HepG2 (cell line): ENCODE results near the gene PUDP. TPM values are rescaled to one million over a fixed set of nuclear protein-coding genes. Genes with fewer than 3 reads are reported as not detected.

Experiments
- ATAC-seq: fragments of 200-7000 bp; cut with Tn5 transposase; 3 replicates; pipeline ENCODE4 v1.9.1; 2020; ENCODE audit warnings: mild to moderate bottlenecking, moderate library complexity
- BruUV-seq: library from RNA; stranded (reverse); fragments of 400-500 nt; replicated peaks from 2 replicates; lab custom pipeline; 2021; lab: Mats Ljungman, UMichigan
- CTCF ChIA-PET: fragments of 300-600 bp; formaldehyde crosslinking; extraction: SDS; loops from one replicate; lab custom pipeline; 2021; ENCODE audit warnings: low total read pairs, inconsistent platforms, low intra/inter-chr PET ratio; lab: Yijun Ruan, JAX
- POLR2A ChIA-PET: fragments of 350-600 bp; sonication (Branson Sonifier 250); formaldehyde crosslinking; loops from one replicate; lab custom pipeline; 2020; ENCODE audit warnings: antibody characterized with exemption, inconsistent platforms; lab: Yijun Ruan, JAX
- DNase-seq: peaks from one replicate; pipeline ENCODE4 v3.0.0-alpha.2; 2015; ENCODE audit warnings: low spot score
- FAIRE-seq: peaks from 3 replicates; lab custom pipeline; 2011; peaks lifted over from hg19 to GRCh38; lab: Jason Lieb, UNC
- H2AFZ ChIP-seq: one replicate; pipeline ENCODE4 v1.6.1; 2011; ENCODE audit warnings: low read length, inconsistent platforms
- H3K27ac ChIP-seq: fragments of 300-600 bp; 3 replicates; pipeline ENCODE4 v1.8.0; 2011; ENCODE audit warnings: mixed run types, mild to moderate bottlenecking, mixed read lengths, low read length, inconsistent platforms; ENCODE audit not compliant: insufficient read depth; ENCODE audit errors: extremely low read length
- H3K27me3 ChIP-seq, 2 experiments: fragments of 200-600 bp in 1 of 2; 2 replicates in 1 of 2; 3 replicates in 1 of 2; pipeline versions ENCODE4 v1.6.0 to v1.8.0; 2011; ENCODE audit warnings: low read length in 2 of 2, mild to moderate bottlenecking in 2 of 2, moderate library complexity in 2 of 2, inconsistent platforms in 1 of 2; ENCODE audit not compliant: insufficient read depth in 2 of 2, control insufficient read depth in 1 of 2
- H3K36me3 ChIP-seq, 2 experiments: fragments of 200-600 bp in 1 of 2; replicated peaks in 1 of 2; 2 replicates in 1 of 2; 3 replicates in 1 of 2; pipeline versions ENCODE4 v1.5.1 to v1.8.0; 2011; ENCODE audit warnings: low read length in 2 of 2, inconsistent platforms in 1 of 2; ENCODE audit not compliant: insufficient read depth in 2 of 2, control insufficient read depth in 1 of 2
- H3K4me1 ChIP-seq: 2 replicates; pipeline ENCODE4 v1.5.1; 2012; ENCODE audit warnings: low read length, inconsistent platforms; ENCODE audit not compliant: insufficient read depth
- H3K4me2 ChIP-seq: 2 replicates; pipeline ENCODE4 v1.6.0; 2011; ENCODE audit warnings: low read depth, low read length, inconsistent platforms
- H3K4me3 ChIP-seq, 3 experiments: fragments of 200-600 bp in 1 of 3; sonication (generic), shearing (Covaris generic) in 1 of 3; replicated peaks in 1 of 3; 2 replicates each; pipeline ENCODE4 v1.5.1; 2011 to 2016; ENCODE audit warnings: low read length in 3 of 3, inconsistent platforms in 2 of 3, low read depth in 2 of 3, mild to moderate bottlenecking in 2 of 3, control low read depth in 1 of 3, mixed read lengths in 1 of 3; ENCODE audit not compliant: insufficient read depth in 1 of 3
- H3K79me2 ChIP-seq: one replicate; pipeline ENCODE4 v1.6.1; 2011; ENCODE audit warnings: low read length, inconsistent platforms; ENCODE audit not compliant: insufficient read depth
- H3K9ac ChIP-seq: 2 replicates; pipeline ENCODE4 v1.6.0; 2011; ENCODE audit warnings: mild to moderate bottlenecking, low read depth, low read length, inconsistent platforms; ENCODE audit not compliant: insufficient read depth
- H3K9me3 ChIP-seq: 2 replicates; pipeline ENCODE4 v1.5.1; 2012; ENCODE audit warnings: mild to moderate bottlenecking, low read length
- H4K20me1 ChIP-seq: 2 replicates; pipeline ENCODE4 v1.6.0; 2011; ENCODE audit warnings: inconsistent platforms, mild to moderate bottlenecking, low read length, moderate library complexity; ENCODE audit not compliant: insufficient read depth
- FLYWCH1 ChIP-seq: sonication (generic); formaldehyde crosslinking; IDR thresholded peaks from 2 replicates; pipeline ENCODE4 v1.8.1; 2023; ENCODE audit warnings: mild to moderate bottlenecking, missing genetic modification reagents
- PHF5A ChIP-seq: IDR thresholded peaks from one replicate; pipeline ENCODE4 v1.6.1; 2018; ENCODE audit warnings: low read depth, missing genetic modification reagents; ENCODE audit not compliant: unreplicated experiment
- RNF2 ChIP-seq: fragments of 450-650 bp; conservative IDR thresholded peaks from 2 replicates; pipeline ENCODE4 v1.6.1; 2016; ENCODE audit warnings: low read depth
- ZNF562 ChIP-seq: sonication (generic); formaldehyde crosslinking; IDR thresholded peaks from 2 replicates; pipeline ENCODE4 v1.8.0; 2022; ENCODE audit warnings: missing genetic modification reagents, borderline replicate concordance
- ZNF577 ChIP-seq: sonication (generic); formaldehyde crosslinking; IDR thresholded peaks from 2 replicates; pipeline ENCODE4 v1.4.0; 2020; ENCODE audit warnings: mild to moderate bottlenecking, low read depth, missing genetic modification reagents, borderline replicate concordance
- ZNF709 ChIP-seq: sonication (generic); formaldehyde crosslinking; IDR thresholded peaks from 2 replicates; pipeline ENCODE4 v1.5.0; 2020; ENCODE audit warnings: mild to moderate bottlenecking, missing genetic modification reagents
- ZNF775 ChIP-seq: sonication (generic); formaldehyde crosslinking; IDR thresholded peaks from 2 replicates; pipeline ENCODE4 v1.4.0; 2020; ENCODE audit warnings: missing genetic modification reagents, mild to moderate bottlenecking, moderate library complexity, borderline replicate concordance
- ZNF780A ChIP-seq: sonication (generic); formaldehyde crosslinking; IDR thresholded peaks from 2 replicates; pipeline ENCODE4 v1.8.0; 2022; ENCODE audit warnings: mild to moderate bottlenecking, missing genetic modification reagents, moderate library complexity
- WGBS: methylation state at CpG from one replicate; pipeline ENCODE4 v1.1.6; 2017; ENCODE audit warnings: low lambda C conversion rate; 5-methylcytosine and 5-hydroxymethylcytosine counted together
- in situ Hi-C: cut with HindIII; loops from 2 replicates; pipeline ENCODE4 v1.10.0; 2017; ENCODE audit warnings: low pct_unique_long_range_greater_than_20kb; ENCODE audit not compliant: extremely low pct_ligation_motif_present
- intact Hi-C: fragments of 100-400 bp; cut with micrococcal nuclease; formaldehyde crosslinking; loops from one replicate; pipeline ENCODE4 v1.10.0; 2022; ENCODE audit not compliant: unreplicated experiment
- polyA plus RNA-seq, 8 experiments: library from polyadenylated mRNA; depleted of rRNA in 3 of 8; stranded (reverse) in 7 of 8; unstranded in 1 of 8; fragments of >200 nt; fragmentation: Illumina TruSeq in 4 of 8; extraction: Trizol in 4 of 8; gene quantifications; 2 replicates each; pipeline versions ENCODE4 v1.2.1 to v1.2.3, GENCODE V29; 2011 to 2016; ENCODE audit warnings: low read depth in 4 of 8, missing spikeins in 1 of 8, mixed read lengths in 1 of 8; ENCODE audit not compliant: insufficient read depth in 1 of 8
- total RNA-seq, 5 experiments: library from RNA; depleted of rRNA; stranded (reverse); fragments of >200 nt; fragmentation: Illumina TruSeq; extraction: Trizol; gene quantifications; 2 replicates each; pipeline ENCODE4 v1.2.3, GENCODE V29; 2016; ENCODE audit warnings: low read depth in 1 of 5
- TF ChIP-seq, protein P1 (sequence below): sonication (generic); formaldehyde crosslinking; IDR thresholded peaks from 2 replicates; pipeline ENCODE4 v1.4.0; 2020; ENCODE audit warnings: mild to moderate bottlenecking, missing genetic modification reagents
- TF ChIP-seq, protein P2 (sequence below): IDR thresholded peaks from 2 replicates; pipeline ENCODE4 v1.6.1; 2012; ENCODE audit warnings: low read depth, low read length, improper control_type of control experiment
- TF ChIP-seq, protein P3 (sequence below), 2 experiments: fragments of 450-650 bp in 1 of 2; sonication (generic) in 1 of 2; formaldehyde crosslinking; IDR thresholded peaks; 2 replicates each; pipeline versions ENCODE4 v1.5.0 to v1.8.0; 2020 to 2022; ENCODE audit warnings: mild to moderate bottlenecking in 1 of 2, missing genetic modification reagents in 1 of 2
- TF ChIP-seq, protein P4 (sequence below): sonication (generic); formaldehyde crosslinking; IDR thresholded peaks from 2 replicates; pipeline ENCODE4 v1.4.0; 2020; ENCODE audit warnings: missing genetic modification reagents

PUDP gene
- total and polyA plus RNA-seq, 2 of the 13 experiments (the other 11 are each of a cell fraction or from before 2014, with no cell fraction given): 7.5 to 23.5 TPM

DNA sequence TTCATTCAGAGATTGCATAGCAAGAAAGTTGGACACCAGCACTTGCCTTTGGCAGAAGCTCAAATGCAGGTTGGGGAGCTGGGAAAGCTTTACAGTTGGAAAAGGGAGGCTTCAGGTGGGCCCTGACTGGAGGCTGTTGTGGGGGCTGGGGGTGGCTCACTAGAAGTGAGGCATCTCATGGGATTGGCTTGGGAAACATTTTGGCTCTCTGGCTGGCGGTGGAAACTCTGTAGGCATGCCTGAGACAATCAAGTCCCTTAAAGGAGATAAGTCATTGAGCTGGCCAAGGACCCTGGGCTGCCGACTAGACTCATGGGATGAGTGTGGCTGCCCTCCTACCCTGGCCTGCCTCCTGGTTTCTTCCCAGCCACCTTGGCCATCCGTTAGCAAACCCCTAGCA is 31.9 kb downstream of the PUDP start (continued):
- TF ChIP-seq, protein P1, sequence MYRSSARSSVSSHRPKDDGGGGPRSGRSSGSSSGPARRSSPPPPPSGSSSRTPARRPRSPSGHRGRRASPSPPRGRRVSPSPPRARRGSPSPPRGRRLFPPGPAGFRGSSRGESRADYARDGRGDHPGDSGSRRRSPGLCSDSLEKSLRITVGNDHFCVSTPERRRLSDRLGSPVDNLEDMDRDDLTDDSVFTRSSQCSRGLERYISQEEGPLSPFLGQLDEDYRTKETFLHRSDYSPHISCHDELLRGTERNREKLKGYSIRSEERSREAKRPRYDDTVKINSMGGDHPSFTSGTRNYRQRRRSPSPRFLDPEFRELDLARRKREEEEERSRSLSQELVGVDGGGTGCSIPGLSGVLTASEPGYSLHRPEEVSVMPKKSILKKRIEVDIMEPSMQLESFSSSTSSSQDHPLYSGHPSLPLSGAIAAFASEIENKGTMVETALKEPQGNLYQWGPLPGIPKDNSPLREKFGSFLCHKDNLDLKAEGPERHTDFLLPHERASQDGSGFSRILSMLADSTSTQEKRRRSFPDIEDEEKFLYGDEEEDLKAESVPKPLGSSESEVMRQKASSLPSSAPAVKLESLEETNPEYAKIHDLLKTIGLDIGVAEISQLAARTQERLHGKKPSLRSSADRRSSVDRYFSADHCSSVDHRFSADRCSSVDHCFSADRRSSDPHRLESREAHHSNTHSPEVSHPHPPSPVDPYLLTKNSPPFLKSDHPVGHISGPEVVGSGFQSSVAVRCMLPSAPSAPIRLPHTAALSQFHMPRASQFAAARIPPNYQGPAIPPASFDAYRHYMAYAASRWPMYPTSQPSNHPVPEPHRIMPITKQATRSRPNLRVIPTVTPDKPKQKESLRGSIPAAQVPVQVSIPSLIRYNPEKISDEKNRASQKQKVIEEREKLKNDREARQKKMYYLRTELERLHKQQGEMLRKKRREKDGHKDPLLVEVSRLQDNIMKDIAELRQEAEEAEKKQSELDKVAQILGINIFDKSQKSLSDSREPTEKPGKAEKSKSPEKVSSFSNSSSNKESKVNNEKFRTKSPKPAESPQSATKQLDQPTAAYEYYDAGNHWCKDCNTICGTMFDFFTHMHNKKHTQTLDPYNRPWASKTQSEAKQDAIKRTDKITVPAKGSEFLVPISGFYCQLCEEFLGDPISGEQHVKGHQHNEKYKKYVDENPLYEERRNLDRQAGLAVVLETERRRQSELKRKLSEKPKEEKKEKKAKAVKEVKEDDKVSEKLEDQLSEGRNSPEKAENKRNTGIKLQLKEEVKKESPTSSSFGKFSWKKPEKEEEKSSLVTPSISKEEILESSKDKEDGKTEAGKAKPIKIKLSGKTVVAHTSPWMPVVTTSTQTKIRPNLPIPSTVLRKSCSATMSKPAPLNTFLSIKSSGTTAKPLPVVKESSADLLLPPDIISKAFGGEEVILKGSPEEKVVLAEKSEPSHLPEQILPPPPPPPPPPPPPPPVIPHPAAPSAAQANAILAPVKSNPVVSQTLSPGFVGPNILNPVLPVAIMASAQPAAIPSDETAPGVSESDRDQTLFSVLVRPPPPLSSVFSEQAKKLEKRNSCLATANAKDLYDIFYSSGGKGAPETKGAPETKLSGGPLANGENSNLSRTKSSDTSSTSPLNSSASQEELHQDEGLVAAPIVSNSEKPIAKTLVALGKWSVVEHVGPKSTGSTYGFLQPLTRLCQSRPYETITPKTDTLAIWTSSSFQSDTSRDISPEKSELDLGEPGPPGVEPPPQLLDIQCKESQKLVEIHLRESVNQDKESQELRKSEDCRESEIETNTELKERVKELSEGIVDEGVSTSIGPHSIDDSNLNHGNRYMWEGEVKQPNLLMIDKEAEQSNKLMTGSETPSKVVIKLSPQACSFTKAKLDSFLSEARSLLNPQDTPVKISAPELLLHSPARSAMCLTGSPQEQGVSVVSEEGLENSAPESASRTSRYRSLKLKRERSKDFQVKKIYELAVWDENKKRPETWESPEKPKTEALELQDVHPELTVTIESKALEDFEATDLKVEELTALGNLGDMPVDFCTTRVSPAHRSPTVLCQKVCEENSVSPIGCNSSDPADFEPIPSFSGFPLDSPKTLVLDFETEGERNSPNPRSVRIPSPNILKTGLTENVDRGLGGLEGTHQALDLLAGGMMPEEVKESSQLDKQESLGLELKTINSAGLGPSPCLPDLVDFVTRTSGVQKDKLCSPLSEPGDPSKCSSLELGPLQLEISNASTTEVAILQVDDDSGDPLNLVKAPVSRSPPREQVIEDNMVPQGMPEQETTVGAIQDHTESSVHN (CRISPR knock-in tag): no peak
- TF ChIP-seq, all 625 proteins: peak for 0

DNA sequence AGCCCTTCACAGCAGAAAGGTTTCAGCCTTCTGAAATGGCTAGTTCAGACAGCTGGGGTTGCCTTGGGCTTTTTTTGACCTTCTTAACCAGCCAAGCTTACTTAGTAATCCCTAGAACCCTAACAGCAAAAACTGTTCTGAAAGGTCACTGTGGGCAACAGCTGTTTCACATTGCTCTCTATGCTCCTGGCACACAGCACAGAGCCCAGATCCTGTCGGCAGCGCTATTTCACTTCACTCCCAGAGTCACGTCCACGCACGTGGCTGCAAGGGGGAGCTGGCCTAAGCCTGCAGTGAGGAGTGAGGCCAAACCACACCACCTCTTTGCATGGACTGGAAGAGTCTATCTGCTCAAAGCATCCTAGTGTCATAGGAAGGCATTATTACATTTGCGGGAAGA is 32.4 kb downstream of the PUDP start:
- ATAC-seq (no peak), FAIRE-seq (no peak), DNase-seq (no peak)
- TF ChIP-seq PHF5A (CRISPR knock-in tag) (no peak), ZNF562 (CRISPR knock-in tag) (no peak), ZNF709 (no peak), ZNF577 (CRISPR knock-in tag) (no peak), RNF2 (no peak), FLYWCH1 (no peak), ZNF780A (CRISPR knock-in tag) (no peak), ZNF775 (CRISPR knock-in tag) (no peak)
- TF ChIP-seq, protein P2, sequence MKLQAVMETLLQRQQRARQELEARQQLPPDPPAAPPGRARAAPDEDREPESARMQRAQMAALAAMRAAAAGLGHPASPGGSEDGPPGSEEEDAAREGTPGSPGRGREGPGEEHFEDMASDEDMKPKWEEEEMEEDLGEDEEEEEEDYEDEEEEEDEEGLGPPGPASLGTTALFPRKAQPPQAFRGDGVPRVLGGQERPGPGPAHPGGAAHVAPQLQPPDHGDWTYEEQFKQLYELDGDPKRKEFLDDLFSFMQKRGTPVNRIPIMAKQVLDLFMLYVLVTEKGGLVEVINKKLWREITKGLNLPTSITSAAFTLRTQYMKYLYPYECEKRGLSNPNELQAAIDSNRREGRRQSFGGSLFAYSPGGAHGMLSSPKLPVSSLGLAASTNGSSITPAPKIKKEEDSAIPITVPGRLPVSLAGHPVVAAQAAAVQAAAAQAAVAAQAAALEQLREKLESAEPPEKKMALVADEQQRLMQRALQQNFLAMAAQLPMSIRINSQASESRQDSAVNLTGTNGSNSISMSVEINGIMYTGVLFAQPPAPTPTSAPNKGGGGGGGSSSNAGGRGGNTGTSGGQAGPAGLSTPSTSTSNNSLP: no peak
- TF ChIP-seq, protein P3, sequence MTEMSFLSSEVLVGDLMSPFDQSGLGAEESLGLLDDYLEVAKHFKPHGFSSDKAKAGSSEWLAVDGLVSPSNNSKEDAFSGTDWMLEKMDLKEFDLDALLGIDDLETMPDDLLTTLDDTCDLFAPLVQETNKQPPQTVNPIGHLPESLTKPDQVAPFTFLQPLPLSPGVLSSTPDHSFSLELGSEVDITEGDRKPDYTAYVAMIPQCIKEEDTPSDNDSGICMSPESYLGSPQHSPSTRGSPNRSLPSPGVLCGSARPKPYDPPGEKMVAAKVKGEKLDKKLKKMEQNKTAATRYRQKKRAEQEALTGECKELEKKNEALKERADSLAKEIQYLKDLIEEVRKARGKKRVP (CRISPR knock-in tag; IDR thresholded peaks at IDR 0.05): no peak
- TF ChIP-seq, protein P4, sequence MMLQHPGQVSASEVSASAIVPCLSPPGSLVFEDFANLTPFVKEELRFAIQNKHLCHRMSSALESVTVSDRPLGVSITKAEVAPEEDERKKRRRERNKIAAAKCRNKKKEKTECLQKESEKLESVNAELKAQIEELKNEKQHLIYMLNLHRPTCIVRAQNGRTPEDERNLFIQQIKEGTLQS: no peak
- 92% methylated on average over 4 of the region's 6 CpGs for WGBS
- no peak overlapping the region for H2AFZ ChIP-seq
- peaks cover 2% of the 10 kb centered on the region for H3K79me2 ChIP-seq
- no peaks in the 10 kb centered on the region for H3K27me3 ChIP-seq
- no peaks in the 10 kb centered on the region for H3K9me3 ChIP-seq
- peaks cover 10% of the 10 kb centered on the region for H3K4me1 ChIP-seq
- no peak overlapping the region for H3K4me3 ChIP-seq
- H3K9ac ChIP-seq: no peak overlapping the region
- ChIA-PET POLR2A (no interaction called here), CTCF (no interaction called here)
- H3K27ac ChIP-seq: no peak overlapping the region
- H3K36me3 ChIP-seq: no peaks in the 10 kb centered on the region
- no TSS peak for BruUV-seq
- intact Hi-C loops: no loop called here
- in situ Hi-C loops: no loop called here
- peaks cover 2% of the 10 kb centered on the region; the same call in 1 of the 2 replicates for H4K20me1 ChIP-seq
- H3K4me2 ChIP-seq: no peak overlapping the region
